ENCODE data around the gene B4GALT4.

DNA sequence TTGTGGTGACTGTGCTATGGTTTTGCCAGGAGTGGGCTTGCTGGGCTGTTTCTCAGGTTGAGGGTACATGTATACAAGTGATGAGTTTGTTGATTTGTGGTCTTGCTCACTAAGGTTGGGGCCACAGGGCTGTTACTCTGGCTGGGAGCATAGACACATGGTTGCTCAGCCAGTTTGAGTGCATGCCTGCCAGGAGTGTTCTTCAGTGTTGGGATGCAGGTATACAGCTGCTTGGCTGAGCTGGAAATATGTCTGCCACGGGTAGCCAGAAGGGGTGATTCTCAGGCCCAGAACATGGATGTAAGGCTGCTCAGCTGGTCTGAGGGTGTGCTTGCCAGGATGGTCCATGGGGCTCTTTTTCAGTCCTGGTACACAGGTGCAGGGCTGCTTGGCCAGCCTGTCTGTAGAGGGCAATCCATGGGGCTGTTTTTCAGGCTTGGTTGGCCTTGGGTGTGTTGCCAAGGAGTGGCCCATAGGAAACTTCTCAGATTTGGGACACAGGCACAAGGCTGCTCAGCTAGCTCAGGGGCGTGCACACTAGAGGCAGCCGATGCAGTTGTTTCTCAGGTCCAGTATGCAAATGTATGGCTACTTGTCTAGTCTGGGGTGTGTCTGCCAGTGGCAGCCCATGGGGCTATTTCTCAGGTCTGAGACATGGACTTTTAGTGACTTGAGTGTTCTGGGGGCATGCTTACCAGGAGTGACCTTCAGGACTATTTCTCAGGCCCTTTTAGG, 48.2 kb upstream of the B4GALT4 start:
- TF ChIP-seq EP300 (IDR thresholded peaks at IDR 0.05; ENCODE audit: borderline replicate concordance), result no peak
- TF ChIP-seq CREB1 (IDR thresholded peaks at IDR 0.05; ENCODE audit: low read depth), result no peak
- no peak for TF ChIP-seq RAD21 (IDR thresholded peaks at IDR 0.05; ENCODE audit: low read depth)
- TF ChIP-seq ZBTB7A (IDR thresholded peaks at IDR 0.05; ENCODE audit: low read depth), result no peak
- TF ChIP-seq TAF1 (IDR thresholded peaks at IDR 0.05; ENCODE audit: low read depth), result no peak
- no peak for TF ChIP-seq YY1 (IDR thresholded peaks at IDR 0.05; ENCODE audit: low read depth)
- no peak for TF ChIP-seq TEAD4 (IDR thresholded peaks at IDR 0.05)
- TF ChIP-seq NFIC (IDR thresholded peaks at IDR 0.05), result no peak

All from Ishikawa (cell line).